ENCODE measurements around the gene CAB39L.

DNA sequence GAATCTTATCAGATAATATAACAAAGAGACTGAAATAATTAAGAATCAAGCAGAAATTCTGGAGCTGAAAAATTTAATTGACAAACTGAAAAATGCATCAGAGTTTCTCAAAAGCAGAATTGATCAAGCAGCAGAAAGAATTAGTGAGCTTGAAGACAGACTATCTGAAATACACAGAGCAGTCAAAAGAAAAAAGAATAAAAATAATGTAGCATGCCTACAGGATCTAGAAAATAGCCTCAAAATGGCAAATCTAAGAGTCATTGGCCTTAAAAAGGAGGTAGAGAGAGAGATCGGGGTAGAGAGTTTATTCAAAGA, 39.2 kb downstream of the CAB39L start:
- TF ChIP-seq, protein P1, sequence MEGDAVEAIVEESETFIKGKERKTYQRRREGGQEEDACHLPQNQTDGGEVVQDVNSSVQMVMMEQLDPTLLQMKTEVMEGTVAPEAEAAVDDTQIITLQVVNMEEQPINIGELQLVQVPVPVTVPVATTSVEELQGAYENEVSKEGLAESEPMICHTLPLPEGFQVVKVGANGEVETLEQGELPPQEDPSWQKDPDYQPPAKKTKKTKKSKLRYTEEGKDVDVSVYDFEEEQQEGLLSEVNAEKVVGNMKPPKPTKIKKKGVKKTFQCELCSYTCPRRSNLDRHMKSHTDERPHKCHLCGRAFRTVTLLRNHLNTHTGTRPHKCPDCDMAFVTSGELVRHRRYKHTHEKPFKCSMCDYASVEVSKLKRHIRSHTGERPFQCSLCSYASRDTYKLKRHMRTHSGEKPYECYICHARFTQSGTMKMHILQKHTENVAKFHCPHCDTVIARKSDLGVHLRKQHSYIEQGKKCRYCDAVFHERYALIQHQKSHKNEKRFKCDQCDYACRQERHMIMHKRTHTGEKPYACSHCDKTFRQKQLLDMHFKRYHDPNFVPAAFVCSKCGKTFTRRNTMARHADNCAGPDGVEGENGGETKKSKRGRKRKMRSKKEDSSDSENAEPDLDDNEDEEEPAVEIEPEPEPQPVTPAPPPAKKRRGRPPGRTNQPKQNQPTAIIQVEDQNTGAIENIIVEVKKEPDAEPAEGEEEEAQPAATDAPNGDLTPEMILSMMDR (IDR thresholded peaks at IDR 0.05; ENCODE audit: extremely low read depth in 1 of 2, insufficient read depth in 1 of 2, low read depth in 1 of 2, low read length in 2 of 2) = no peak
- no peak for TF ChIP-seq POLR2A (IDR thresholded peaks at IDR 0.05; ENCODE audit: low read depth, low read length)

Measured in endothelial cell of umbilical vein (primary cell).